Measurements from ENCODE around the gene RPL36A. TPM values are rescaled to one million over a fixed set of nuclear protein-coding genes. Genes with fewer than 3 reads are reported as not detected.

RPL36A gene
- 2,963 TPM for total RNA-seq
- 1,000 to 10,000 TPM; 1,610 to 2,503 (median 1,687) TPM for polyA plus RNA-seq (ENCODE audit: insufficient read depth in 1 of 8, insufficient read length in 8 of 8, low replicate concordance in 1 of 8)
- long read RNA-seq, donor 1, transcript RPL36A-203 (5 exons, 910 nt) = major isoform, 21 of 29 reads
- long read RNA-seq, donor 1, transcript RPL36A-202 (4 exons, 691 nt) = minor isoform, 6 of 29 reads
- long read RNA-seq, donor 1, partial matches to known transcripts = 0 of 29 reads
- long read RNA-seq, donor 1, other reads (novel, unspliced or antisense) = 0 of 29 reads
- long read RNA-seq, donor 2, transcript RPL36A-203 (5 exons, 910 nt) = major isoform, 6 of 12 reads
- long read RNA-seq, donor 2, partial matches to known transcripts = 0 of 12 reads
- long read RNA-seq, donor 2, other reads (novel, unspliced or antisense) = 0 of 12 reads
- long read RNA-seq, donor 3, transcript RPL36A-203 (5 exons, 910 nt) = major isoform, 36 of 44 reads
- long read RNA-seq, donor 3, partial matches to known transcripts = 0 of 44 reads
- long read RNA-seq, donor 3, other reads (novel, unspliced or antisense) = 0 of 44 reads
- long read RNA-seq, donor 4, transcript RPL36A-203 (5 exons, 910 nt) = major isoform, 30 of 36 reads
- long read RNA-seq, donor 4, partial matches to known transcripts = 0 of 36 reads
- long read RNA-seq, donor 4, other reads (novel, unspliced or antisense) = 0 of 36 reads
- long read RNA-seq, donor 5, transcript RPL36A-204 (3 exons, 2,240 nt) = minor isoform, 12 of 220 reads
- long read RNA-seq, donor 5, transcript RPL36A-202 (4 exons, 691 nt) = minor isoform, 34 of 220 reads
- long read RNA-seq, donor 5, transcript RPL36A-203 (5 exons, 910 nt) = major isoform, 147 of 220 reads
- long read RNA-seq, donor 5, transcript RPL36A-205 (4 exons, 710 nt) = minor isoform, 8 of 220 reads
- long read RNA-seq, donor 5, partial matches to known transcripts = 0 of 220 reads
- long read RNA-seq, donor 5, other reads (novel, unspliced or antisense) = 5 of 220 reads
- long read RNA-seq, donor 6, transcript RPL36A-207 (2 exons, 373 nt) = minor isoform, 8 of 300 reads
- long read RNA-seq, donor 6, transcript RPL36A-203 (5 exons, 910 nt) = major isoform, 235 of 300 reads
- long read RNA-seq, donor 6, transcript RPL36A-205 (4 exons, 710 nt) = minor isoform, 11 of 300 reads
- long read RNA-seq, donor 6, transcript RPL36A-202 (4 exons, 691 nt) = minor isoform, 32 of 300 reads
- long read RNA-seq, donor 6, partial matches to known transcripts = 0 of 300 reads
- long read RNA-seq, donor 6, other reads (novel, unspliced or antisense) = 0 of 300 reads
- long read RNA-seq, donor 7, transcript RPL36A-203 (5 exons, 910 nt) = major isoform, 122 of 167 reads
- long read RNA-seq, donor 7, transcript RPL36A-202 (4 exons, 691 nt) = minor isoform, 24 of 167 reads
- long read RNA-seq, donor 7, transcript RPL36A-207 (2 exons, 373 nt) = minor isoform, 6 of 167 reads
- long read RNA-seq, donor 7, transcript RPL36A-205 (4 exons, 710 nt) = minor isoform, 7 of 167 reads
- long read RNA-seq, donor 7, partial matches to known transcripts = 0 of 167 reads
- long read RNA-seq, donor 7, other reads (novel, unspliced or antisense) = 0 of 167 reads
- long read RNA-seq, donor 8, transcript RPL36A-205 (4 exons, 710 nt) = minor isoform, 11 of 202 reads
- long read RNA-seq, donor 8, transcript RPL36A-202 (4 exons, 691 nt) = minor isoform, 17 of 202 reads
- long read RNA-seq, donor 8, transcript RPL36A-203 (5 exons, 910 nt) = major isoform, 148 of 202 reads
- long read RNA-seq, donor 8, transcript RPL36A-204 (3 exons, 2,240 nt) = minor isoform, 9 of 202 reads
- long read RNA-seq, donor 8, partial matches to known transcripts = 7 of 202 reads
- long read RNA-seq, donor 8, other reads (novel, unspliced or antisense) = 0 of 202 reads
- long read RNA-seq, donor 9, transcript RPL36A-205 (4 exons, 710 nt) = minor isoform, 5 of 104 reads
- long read RNA-seq, donor 9, transcript RPL36A-204 (3 exons, 2,240 nt) = minor isoform, 7 of 104 reads
- long read RNA-seq, donor 9, transcript RPL36A-203 (5 exons, 910 nt) = major isoform, 71 of 104 reads
- long read RNA-seq, donor 9, transcript RPL36A-202 (4 exons, 691 nt) = minor isoform, 9 of 104 reads
- long read RNA-seq, donor 9, partial matches to known transcripts = 5 of 104 reads
- long read RNA-seq, donor 9, other reads (novel, unspliced or antisense) = 0 of 104 reads
- long read RNA-seq, donor 10, transcript RPL36A-202 (4 exons, 691 nt) = minor isoform, 16 of 153 reads
- long read RNA-seq, donor 10, transcript RPL36A-207 (2 exons, 373 nt) = minor isoform, 12 of 153 reads
- long read RNA-seq, donor 10, transcript RPL36A-203 (5 exons, 910 nt) = major isoform, 94 of 153 reads
- long read RNA-seq, donor 10, transcript RPL36A-205 (4 exons, 710 nt) = minor isoform, 9 of 153 reads
- long read RNA-seq, donor 10, partial matches to known transcripts = 12 of 153 reads
- long read RNA-seq, donor 10, other reads (novel, unspliced or antisense) = 0 of 153 reads
- long read RNA-seq, donor 11, transcript RPL36A-203 (5 exons, 910 nt) = major isoform, 96 of 131 reads
- long read RNA-seq, donor 11, transcript RPL36A-202 (4 exons, 691 nt) = minor isoform, 20 of 131 reads
- long read RNA-seq, donor 11, partial matches to known transcripts = 0 of 131 reads
- long read RNA-seq, donor 11, other reads (novel, unspliced or antisense) = 0 of 131 reads

DNA sequence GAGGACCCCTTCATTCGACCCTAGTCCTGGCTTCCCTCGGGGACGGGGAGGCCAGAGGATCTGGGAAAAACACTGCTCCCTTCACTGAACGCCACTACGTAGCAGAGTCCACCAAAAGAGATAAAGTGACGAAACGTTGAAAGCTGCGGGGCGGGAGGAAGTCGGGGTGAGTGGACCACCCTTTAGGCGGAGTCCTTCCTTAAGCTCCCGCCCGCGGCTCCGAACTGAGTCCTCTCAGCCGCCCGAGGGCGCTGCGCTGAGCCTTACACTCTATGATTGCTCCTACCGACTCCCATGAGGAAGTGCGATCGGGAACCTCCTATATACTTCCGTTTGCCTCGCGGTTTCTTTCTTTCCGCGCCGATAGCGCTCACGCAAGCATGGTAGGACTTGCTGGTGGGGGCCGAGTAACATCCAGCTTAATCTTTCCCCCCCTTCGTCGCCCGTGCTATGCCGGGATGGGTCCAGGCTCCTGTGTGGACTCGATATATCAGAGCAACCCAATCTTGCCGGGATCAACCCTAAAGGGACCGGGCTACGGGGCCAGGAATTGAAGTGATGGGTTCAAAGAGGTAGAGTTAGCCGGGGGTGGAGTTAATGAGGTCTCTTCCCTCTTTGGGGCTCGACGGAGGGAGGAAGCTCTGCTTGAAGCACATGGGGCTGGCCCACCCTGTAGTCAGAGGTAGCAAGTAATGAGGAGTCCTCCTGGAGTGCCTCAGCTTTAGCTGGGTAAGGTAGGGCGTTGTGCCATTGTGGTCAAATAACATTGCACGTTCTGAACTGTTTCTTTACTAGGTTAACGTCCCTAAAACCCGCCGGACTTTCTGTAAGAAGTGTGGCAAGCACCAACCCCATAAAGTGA lies at the start of gene RPL36A:
TSS of gene RPL36A (plus strand) at position 348 of the 862 bp plus-strand sequence. CDS start at position 381, 33 bp downstream.
- Histone ChIP-seq H3K27ac (ENCODE audit: low read length) (peak within 1 kb of the TSS; percentile 88), H3K9me3 (replicated peaks; ENCODE audit: control insufficient read depth, low read depth, low read length) (no peaks in the 10 kb centered on the region), H3K4me1 (ENCODE audit: control insufficient read depth, insufficient read depth, low read length) (no peaks in the 10 kb centered on the region), H3K27me3 (ENCODE audit: control insufficient read depth, insufficient read depth, low read length) (peaks cover 21% of the 10 kb centered on the region), H3K36me3 (ENCODE audit: control insufficient read depth, insufficient read depth, low read length) (peaks cover 5% of the 10 kb centered on the region), H3K4me3 (ENCODE audit: low read length) (peak within 1 kb of the TSS; percentile 72)
- DNase-seq = peak; percentile 96
- 32% methylated on average over 36 of the region's 47 CpGs for WGBS (ENCODE audit: insufficient coverage)

DNA sequence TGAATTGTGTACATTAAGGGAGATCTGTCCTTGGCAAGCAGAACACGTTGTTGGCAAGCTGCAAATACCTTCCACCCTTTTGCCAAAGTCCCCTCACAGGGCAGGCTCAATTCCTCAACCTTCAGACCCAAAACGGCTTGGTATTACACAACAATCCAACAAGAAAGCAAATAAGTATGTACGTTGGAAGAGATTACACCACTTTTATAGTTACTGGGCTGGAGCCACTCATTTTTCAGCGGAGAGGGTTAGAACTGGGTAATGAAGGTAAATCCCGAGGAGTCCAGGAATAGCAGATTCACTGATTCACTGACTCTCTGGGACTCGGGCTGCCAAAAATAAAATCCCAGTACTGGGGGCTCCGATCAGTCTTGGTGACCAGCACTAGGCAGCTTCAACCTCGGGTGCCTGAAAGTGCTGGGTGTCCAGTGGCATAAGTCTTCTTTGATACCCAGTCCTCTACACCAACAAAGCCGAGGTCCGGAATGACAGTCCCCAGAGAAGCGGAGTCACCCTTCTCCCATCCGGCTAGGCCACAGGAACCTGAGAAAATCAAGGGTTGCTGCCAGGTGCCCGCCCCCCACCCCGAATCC lies 42.9 kb upstream of the RPL36A start:
- DNase-seq = peak; percentile 12
- no peaks in the 10 kb centered on the region for H3K9me3 ChIP-seq (replicated peaks; ENCODE audit: control insufficient read depth, low read depth, low read length)
- no peaks in the 10 kb centered on the region for H3K36me3 ChIP-seq (ENCODE audit: control insufficient read depth, insufficient read depth, low read length)
- peaks cover 15% of the 10 kb centered on the region for H3K27me3 ChIP-seq (ENCODE audit: control insufficient read depth, insufficient read depth, low read length)
- H3K4me3 ChIP-seq (ENCODE audit: low read length) = peak overlapping the region; percentile 78
- WGBS (ENCODE audit: insufficient coverage) = 55% methylated on average over 8 of the region's 14 CpGs
- no peaks in the 10 kb centered on the region for H3K4me1 ChIP-seq (ENCODE audit: control insufficient read depth, insufficient read depth, low read length)
- peak overlapping the region; percentile 29 for H3K27ac ChIP-seq (ENCODE audit: low read length)

DNA sequence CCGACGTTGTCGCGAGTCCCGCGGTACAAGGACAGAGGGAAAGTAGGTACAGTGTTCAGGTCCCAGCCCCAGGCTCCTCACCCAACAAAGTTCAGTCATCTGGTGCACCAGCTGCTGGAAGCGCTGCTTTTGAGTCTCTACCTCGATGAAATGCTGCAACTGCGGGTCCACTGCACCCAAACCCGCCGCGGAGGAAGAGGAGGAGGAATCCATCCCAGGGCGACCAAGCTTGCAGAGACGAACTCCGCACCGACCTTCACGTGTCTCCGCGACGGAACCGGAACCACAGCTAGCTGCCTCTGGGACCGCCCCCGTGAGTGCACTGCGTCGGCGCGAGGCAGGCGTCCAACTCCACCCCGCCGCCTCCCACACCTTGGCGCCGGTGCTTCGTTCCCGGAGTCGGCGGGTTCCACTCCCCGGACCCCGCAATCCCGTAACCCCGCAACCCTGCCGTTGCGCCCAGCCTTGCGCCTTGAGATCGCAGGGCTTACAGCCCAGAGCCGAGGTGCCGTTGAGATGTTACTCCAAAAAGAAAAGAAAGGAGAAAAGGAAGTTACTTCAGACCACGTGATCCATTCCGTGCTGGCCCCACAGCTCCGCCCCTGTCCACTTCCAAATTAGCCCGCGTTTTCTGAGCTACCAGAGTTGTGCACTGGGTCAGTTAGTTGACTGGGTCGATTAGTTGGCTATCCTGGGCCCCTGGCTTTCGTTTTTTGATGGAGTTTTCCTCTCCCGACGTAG lies 42.2 kb upstream of the RPL36A start, which contains the start of gene TIMM8A:
TSS of gene TIMM8A (minus strand) at position 291 of the 741 bp plus-strand sequence. CDS start at position 213, 78 bp downstream.
- H3K36me3 ChIP-seq (ENCODE audit: control insufficient read depth, insufficient read depth, low read length) = no peaks in the 10 kb centered on the region
- peaks cover 15% of the 10 kb centered on the region for H3K27me3 ChIP-seq (ENCODE audit: control insufficient read depth, insufficient read depth, low read length)
- no peaks in the 10 kb centered on the region for H3K4me1 ChIP-seq (ENCODE audit: control insufficient read depth, insufficient read depth, low read length)
- WGBS (ENCODE audit: insufficient coverage) = 40% methylated on average over 42 of the region's 55 CpGs
- no peaks in the 10 kb centered on the region for H3K9me3 ChIP-seq (replicated peaks; ENCODE audit: control insufficient read depth, low read depth, low read length)
- DNase-seq = peak; percentile 84
- H3K27ac ChIP-seq (ENCODE audit: low read length) = peak within 1 kb of the TSS; percentile 88
- H3K4me3 ChIP-seq (ENCODE audit: low read length) = peak within 1 kb of the TSS; percentile 78

DNA sequence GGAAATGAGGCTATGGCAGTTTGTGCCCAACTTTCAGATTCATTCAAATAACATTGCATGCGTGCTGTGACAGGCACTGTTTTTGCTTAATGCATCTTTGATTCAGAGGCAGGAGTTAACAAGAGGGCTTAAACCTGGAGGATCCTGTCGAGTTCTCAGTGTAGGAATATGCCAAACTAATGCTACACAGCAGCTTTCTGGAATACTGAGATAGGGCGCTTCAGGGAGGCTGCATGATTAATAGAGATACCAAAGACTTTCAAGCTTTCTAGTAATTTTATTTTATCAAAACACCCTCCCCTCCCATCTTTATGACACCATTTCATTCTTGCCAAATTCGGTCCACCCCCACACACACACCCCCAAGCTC lies 41.6 kb upstream of the RPL36A start:
- WGBS (ENCODE audit: insufficient coverage) = 21% methylated on average over 2 of the region's 4 CpGs
- Histone ChIP-seq H3K27me3 (ENCODE audit: control insufficient read depth, insufficient read depth, low read length) (peaks cover 17% of the 10 kb centered on the region), H3K4me1 (ENCODE audit: control insufficient read depth, insufficient read depth, low read length) (no peaks in the 10 kb centered on the region), H3K9me3 (replicated peaks; ENCODE audit: control insufficient read depth, low read depth, low read length) (no peaks in the 10 kb centered on the region), H3K27ac (ENCODE audit: low read length) (peak overlapping the region; percentile 88), H3K4me3 (ENCODE audit: low read length) (peak overlapping the region; percentile 78), H3K36me3 (ENCODE audit: control insufficient read depth, insufficient read depth, low read length) (no peaks in the 10 kb centered on the region)
- no peak for DNase-seq

DNA sequence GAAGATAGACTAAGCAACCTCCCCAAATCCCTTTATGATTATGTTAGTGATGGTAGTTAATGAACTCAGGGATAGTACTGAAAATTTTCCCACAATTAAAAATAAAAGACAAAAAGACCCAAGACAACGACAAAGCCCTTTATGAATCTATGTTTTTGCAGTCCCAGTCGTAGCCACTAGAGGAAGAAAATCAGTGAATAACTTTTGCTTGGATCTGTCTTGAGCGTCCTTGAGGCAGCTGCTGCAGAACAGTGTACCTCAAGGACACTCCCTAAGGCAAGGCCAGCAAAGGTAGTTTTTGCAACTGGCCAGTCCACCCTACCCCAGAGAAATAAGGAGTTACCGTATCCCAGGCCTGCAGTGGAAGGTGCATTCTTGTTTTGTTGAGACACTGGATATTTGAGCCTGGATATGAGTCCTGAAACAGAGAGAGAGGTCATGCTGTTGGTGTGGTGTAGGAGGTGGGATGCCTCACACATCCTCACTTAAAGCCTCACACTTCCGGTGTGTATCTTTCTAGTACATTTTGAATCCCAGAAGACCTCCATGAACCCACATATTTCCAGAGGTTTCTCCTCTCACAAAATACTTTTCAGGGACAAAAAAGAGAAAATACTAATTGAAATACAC lies 33.5 kb upstream of the RPL36A start:
- Histone ChIP-seq H3K4me3 (ENCODE audit: low read length) (no peak overlapping the region), H3K9me3 (replicated peaks; ENCODE audit: control insufficient read depth, low read depth, low read length) (no peaks in the 10 kb centered on the region), H3K4me1 (ENCODE audit: control insufficient read depth, insufficient read depth, low read length) (no peaks in the 10 kb centered on the region), H3K36me3 (ENCODE audit: control insufficient read depth, insufficient read depth, low read length) (no peaks in the 10 kb centered on the region), H3K27me3 (ENCODE audit: control insufficient read depth, insufficient read depth, low read length) (peaks cover 24% of the 10 kb centered on the region), H3K27ac (ENCODE audit: low read length) (no peak overlapping the region)
- DNase-seq = no peak
- WGBS (ENCODE audit: insufficient coverage) = 0% methylated on average over 1 of the region's 5 CpGs

DNA sequence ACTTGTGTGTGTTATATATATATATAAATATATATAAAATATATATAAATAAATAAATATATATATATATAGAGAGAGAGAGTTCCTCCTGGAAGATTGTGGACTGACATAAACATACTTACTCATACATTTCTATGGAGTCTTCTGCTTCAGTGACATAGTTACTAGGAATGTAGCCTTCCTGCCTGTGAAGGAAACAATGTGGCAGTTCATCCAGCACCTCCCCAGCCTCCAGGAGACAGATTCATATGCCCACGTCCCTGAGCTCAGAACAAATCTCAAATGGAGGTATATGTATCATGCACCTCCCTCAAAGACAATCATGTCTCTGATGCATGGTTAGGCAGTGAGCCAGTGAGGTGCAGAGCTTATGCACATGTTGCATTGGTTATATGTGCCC lies 30.8 kb upstream of the RPL36A start:
- Histone ChIP-seq H3K27ac (ENCODE audit: low read length) (no peak overlapping the region), H3K4me3 (ENCODE audit: low read length) (no peak overlapping the region), H3K9me3 (replicated peaks; ENCODE audit: control insufficient read depth, low read depth, low read length) (no peaks in the 10 kb centered on the region), H3K36me3 (ENCODE audit: control insufficient read depth, insufficient read depth, low read length) (no peaks in the 10 kb centered on the region), H3K27me3 (ENCODE audit: control insufficient read depth, insufficient read depth, low read length) (peaks cover 28% of the 10 kb centered on the region), H3K4me1 (ENCODE audit: control insufficient read depth, insufficient read depth, low read length) (no peaks in the 10 kb centered on the region)
- no CpG with 5 or more reads among the region's 1 CpG for WGBS (ENCODE audit: insufficient coverage)
- DNase-seq = no peak

Data from muscle of leg (tissue), 16 donors.